Astrocyte of the spinal cord (primary cell): Measurements from ENCODE around the gene RELL1.

ENCODE experiments used
- DNase-seq: peaks from one replicate; pipeline ENCODE4 v3.0.0; 2011; ENCODE audit warnings: low read depth, low spot score
- H3K4me3 ChIP-seq: 2 replicates; pipeline ENCODE4 v1.5.1; 2011; ENCODE audit warnings: low read depth, mild to moderate bottlenecking, low read length, moderate library complexity
- CTCF ChIP-seq: IDR thresholded peaks from 2 replicates; pipeline ENCODE4 v1.5.1; 2012; ENCODE audit warnings: low read depth, mild to moderate bottlenecking, low read length, inconsistent platforms
- in situ Hi-C: cut with HindIII; loops from 2 replicates; pipeline ENCODE4 v1.10.0; 2017; ENCODE audit warnings: low sequenced_read_pairs

Gene RELL1

DNA sequence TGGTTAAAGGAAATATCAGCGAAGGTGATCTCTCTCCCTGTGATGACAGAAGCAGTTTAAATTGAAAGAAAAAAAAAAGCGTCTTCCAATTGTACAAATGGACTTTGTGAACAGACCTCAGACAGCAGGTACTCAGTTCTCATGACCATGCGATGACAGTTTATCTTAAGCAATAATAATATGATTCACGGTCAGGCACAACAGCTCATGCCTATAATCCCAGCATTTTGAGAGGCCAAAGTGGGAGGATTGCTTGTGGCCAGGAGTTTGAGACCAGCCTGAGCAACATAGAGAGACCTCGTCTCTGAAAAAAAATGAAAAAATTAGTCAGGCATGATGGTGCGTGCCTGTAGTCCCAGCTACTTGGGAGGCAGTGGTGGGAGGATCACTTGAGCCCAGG, 51.0 kb downstream of the RELL1 start:
- no peak overlapping the region for H3K4me3 ChIP-seq
- no peak for DNase-seq
- TF ChIP-seq CTCF: no peak
- in situ Hi-C loops: no loop called here

- no peak for DNase-seq
- in situ Hi-C loops: no loop called here
- TF ChIP-seq CTCF: no peak
- no peak overlapping the region for H3K4me3 ChIP-seq
These were observed 52.0 kb downstream of the RELL1 start for GRCh38 chr4:37634180-37634579.

DNA sequence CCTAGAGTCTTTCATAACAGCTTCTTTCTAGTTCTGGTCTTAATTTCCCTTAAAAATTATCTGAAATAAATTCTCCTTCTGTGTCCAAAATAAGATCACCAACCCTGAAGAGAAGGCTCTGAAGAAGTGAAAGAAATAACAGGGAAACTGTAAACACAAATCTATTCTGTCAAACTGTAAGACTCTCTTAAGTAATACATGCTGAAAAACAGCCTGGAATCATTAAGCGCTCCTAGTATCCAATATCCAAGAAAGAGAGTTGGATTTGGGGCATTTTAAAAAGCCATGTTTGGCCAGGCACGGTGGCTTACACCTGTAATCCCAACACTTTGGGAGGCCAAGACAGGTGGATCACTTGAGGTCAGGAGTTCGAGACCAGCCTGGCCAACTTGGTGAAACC, 53.3 kb downstream of the RELL1 start:
- no peak overlapping the region for H3K4me3 ChIP-seq
- no peak for DNase-seq
- in situ Hi-C loops: no loop called here
- TF ChIP-seq CTCF: no peak

DNA sequence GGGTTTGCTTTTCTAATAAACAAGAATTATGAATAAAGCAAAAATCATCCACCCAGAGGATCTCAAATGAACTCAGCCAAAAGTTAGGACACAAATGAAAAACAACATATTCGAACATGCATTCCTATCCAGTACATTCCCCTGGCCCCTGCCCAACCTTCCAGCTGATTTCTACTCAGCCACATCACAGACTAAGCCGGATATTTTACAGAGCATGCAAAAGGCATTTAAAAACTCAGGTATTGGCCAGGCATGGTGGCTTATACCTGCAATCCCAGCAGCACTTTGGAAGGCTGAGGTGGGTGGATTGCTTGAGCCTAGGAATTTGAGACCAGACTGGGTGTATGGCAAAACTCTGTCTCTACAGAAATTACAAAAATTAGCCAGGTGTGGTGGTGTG, 54.6 kb downstream of the RELL1 start:
- H3K4me3 ChIP-seq: no peak overlapping the region
- in situ Hi-C loops: no loop called here
- DNase-seq: peak; percentile 34
- TF ChIP-seq CTCF: no peak

DNA sequence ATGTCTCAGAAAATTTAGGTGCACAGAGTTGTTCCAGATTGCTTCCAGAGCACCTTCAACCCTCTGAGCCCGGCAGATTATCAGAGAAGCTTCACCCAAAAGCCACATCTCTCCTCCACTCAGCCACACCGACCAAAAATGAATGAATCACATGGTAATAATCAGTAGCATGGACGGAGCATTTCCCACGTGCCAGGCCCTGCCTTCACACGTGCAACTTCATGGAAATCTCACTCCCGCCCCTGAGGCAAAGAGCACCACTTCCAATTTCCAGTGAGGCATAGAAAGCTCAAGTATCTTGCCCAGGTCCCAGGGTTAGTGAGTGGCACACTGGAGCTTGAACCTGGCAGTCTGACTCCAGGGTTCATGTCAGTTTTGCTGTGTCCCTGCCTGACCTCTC, 56.5 kb downstream of the RELL1 start:
- DNase-seq: no peak
- H3K4me3 ChIP-seq: no peak overlapping the region
- no peak for TF ChIP-seq CTCF
- in situ Hi-C loops: no loop called here

GRCh38 chr4:37628977-37629609, 57.1 kb downstream of the RELL1 start:
- in situ Hi-C loops: no loop called here
- no peak for TF ChIP-seq CTCF
- peak; percentile 68 for DNase-seq
- H3K4me3 ChIP-seq: no peak overlapping the region

GRCh38 chr4:37627263-37627662, 58.9 kb downstream of the RELL1 start:
- in situ Hi-C loops: no loop called here
- H3K4me3 ChIP-seq: no peak overlapping the region
- peak; percentile 56 for DNase-seq
- no peak for TF ChIP-seq CTCF
